ENCODE results near the gene PCDHGC3.

GRCh38 chr5:141512911-141513626, 37.3 kb downstream of the PCDHGC3 start:
- TF ChIP-seq CTCF (IDR thresholded peaks at IDR 0.05; ENCODE audit: low read length) (no peak), EZH2 (optimal IDR thresholded peaks at IDR 0.05; ENCODE audit: low read depth, low read length) (no peak)

Data from MM.1S (cell line).